ENCODE results near the gene ELOVL5.
A peak's percentile ranks its signal among the peaks of the same experiment; 100 is the strongest.
"Not testable (repeated sequence)": the region's sequence is repeated elsewhere in the genome, so short reads cannot be mapped to it uniquely, and the experiment has no call there.

ELOVL5 gene

DNA sequence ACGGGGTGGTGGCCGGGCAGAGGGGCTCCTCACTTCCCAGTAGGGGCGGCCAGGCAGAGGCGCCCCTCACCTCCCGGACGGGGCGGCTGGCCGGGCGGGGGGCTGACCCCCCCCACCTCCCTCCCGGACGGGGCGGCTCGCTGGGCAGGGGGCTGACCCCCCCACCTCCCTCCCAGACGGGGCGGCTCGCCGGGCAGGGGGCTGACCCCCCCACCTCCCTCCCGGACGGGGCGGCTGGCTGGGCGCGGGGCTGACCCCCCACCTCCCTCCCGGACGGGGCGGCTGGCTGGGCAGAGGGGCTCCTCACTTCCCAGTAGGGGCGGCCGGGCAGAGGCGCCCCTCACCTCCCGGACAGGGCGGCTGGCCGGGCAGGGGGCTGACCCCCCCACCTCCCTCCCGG lies 43.8 kb downstream of the ELOVL5 start:
- DNase-seq (ENCODE audit: low spot score): not testable (repeated sequence)

DNA sequence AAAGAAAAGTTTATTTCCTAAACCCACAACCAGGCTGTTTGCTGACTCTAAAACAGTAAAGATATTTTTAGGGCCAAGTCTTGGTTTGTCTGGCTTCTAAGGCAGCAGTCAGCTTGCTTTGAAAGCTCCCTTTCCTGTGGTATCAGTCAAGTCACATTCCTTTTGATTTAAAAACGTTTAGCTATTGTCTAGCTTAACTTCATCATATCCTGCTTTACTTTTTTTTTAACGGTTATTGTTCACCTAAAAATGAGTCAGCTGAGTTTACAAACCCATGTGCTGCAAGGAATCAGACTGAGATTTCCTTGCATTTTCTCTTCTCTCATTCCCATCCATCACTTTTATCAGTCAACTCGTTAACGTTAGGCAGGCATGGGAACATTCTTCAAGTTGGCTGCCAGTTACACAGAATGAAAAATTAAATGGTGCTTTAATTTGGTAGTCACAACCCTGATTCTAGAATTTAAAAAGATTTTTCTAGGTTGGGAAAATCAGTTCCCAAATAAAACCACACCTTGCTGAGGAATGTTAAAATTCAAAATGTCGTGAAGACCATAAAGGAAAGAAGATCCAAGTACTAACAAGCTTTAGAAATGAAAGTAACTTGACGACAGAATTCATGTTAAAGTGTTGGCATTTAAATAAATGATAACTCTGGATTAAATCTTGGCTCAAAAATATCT lies 45.9 kb downstream of the ELOVL5 start:
- peak; percentile 93 for DNase-seq (ENCODE audit: low spot score)

DNA sequence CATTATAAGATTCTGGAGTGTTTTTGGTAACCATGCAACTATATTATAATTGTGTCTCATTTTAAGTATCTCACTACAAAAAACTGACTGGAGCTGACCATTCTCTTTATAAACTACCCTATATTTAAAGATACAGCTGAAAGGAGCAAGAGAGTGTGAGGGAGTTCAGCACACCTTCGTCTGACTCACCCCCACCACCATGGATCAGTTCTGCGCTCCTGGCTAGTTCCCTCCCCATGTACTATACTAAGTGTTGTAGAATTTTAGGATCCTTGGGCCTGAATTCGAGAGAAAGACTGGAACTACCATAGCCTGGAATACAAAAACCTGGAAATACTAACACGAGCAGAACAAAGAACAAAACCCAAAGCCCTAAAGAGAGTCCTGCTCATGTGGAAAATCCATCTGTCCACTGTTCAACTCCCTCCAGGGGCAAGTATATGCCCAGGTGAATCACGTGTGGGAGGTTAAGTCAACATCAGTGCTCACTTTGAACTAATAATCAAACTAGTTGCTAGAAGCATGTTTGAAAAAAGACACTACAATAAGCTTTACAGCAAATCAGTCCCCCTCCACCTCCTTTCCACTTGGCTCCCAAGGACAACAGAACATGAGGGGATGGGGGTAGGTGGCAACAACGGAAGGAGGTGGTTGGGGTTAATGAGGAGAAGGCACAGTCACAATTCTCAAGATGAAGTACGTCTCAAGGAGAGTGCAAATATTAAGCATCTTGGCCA lies 46.8 kb downstream of the ELOVL5 start:
- peak; percentile 62 for DNase-seq (ENCODE audit: low spot score)

DNA sequence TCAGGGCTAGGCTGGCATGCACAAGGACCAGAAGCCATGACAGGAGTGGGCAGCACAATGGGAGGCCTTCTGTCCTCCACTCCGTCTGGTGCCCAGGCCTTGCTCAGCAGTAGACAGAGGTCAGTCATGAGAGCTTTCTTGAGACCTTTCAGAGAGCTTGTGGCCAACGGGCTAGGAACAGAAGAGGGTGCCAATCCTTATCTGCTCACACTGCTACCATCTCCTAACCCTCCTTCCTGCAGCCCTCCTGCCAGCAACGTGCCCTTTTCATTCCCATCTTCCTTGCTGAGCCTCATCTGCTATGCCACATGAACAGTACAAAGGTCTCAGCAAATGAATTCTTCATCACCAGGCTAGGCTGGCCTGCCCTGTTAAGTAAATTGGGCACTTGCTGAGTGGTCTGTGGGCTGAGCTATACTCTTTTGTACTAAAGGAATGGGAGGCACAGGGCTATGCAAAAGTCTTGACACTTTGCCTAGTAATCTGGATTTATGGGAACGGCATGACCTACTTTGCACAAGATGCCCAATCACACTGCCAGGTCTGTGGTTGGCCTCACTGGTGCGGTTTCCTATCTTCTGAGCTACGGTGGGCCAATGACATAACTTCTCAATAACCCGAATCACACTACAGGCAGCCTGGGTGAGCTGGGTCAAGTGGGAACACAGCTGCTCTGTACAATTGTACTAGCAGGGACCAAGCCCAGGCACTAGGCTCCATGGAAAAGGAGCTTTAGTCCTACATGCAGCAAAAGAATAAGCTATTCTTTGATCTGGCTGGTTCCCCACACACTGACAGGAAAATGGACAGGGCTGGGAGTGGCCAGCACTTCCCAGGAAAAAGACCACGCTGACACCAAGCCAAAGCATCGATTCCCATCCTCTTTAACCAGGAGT lies 47.8 kb downstream of the ELOVL5 start:
- DNase-seq (ENCODE audit: low spot score): peak; percentile 41

DNA sequence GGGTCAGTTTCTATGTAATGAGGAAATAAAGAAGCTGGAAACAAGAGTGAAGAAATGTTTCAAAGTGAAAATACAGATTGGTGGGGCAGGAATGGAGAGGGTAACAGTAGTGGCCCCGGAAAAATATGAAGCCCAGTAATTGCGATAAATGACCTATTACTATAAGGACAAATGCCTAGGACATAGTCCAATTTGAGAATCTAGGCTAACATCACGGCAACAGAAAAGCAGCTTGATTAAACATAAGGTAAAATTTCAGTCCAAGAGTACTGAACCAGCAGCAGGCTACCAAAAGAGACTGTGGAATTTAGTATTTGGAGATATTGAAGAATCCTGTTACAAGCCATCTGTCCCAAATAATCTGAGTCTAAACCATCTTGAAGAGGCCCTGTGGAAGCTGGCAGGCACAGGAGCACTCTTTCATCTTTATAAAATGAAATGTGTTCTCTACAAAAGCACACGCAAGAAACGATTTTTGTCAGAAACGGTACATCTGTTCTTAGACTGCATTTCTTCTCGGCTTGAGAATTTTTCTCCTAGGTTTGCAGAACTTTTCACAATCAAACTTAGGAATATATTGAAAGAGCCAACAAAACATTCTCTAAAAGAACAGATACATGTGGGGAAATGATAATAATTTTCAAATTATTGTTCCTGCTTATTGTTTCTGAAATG lies 49.3 kb downstream of the ELOVL5 start:
- no peak for DNase-seq (ENCODE audit: low spot score)

DNA sequence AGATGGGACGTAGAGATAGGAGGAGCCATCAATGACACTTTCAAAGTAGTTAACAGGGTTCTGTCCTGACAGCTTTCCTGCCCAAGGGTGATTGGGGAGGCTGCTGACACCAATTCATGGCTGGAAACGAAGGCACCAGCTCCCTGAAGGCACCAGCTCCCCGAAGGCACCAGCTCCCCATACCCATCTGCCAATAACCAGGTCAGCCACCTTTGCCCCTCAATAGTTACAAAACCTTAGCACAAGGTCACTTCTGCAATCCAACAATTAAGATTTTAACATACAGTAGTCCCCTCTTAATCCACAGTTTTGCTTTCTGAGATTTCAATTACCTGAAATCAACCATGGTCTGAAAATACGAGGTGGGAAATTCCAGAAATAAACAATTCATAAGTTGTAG lies 51.7 kb downstream of the ELOVL5 start:
- no peak for DNase-seq (ENCODE audit: low spot score)

DNA sequence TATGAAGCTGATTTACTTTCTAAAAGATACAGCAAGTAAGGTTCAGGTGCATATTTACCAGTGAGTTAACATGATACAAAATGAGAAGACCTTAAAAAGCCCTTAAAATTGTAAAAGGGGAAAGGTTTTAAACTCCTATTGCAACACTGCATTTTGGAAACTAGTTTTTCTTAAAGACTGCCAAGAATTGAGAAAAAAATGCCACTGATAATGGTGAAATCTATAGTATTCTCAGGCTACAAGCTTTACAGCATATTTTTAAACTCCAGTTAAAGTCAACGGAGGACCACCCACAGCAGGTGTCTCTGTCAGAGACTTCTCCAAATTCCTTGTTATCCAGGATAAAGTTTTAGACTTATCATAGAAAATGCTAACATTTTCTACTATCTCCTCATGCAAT lies 53.6 kb downstream of the ELOVL5 start:
- no peak for DNase-seq (ENCODE audit: low spot score)

DNA sequence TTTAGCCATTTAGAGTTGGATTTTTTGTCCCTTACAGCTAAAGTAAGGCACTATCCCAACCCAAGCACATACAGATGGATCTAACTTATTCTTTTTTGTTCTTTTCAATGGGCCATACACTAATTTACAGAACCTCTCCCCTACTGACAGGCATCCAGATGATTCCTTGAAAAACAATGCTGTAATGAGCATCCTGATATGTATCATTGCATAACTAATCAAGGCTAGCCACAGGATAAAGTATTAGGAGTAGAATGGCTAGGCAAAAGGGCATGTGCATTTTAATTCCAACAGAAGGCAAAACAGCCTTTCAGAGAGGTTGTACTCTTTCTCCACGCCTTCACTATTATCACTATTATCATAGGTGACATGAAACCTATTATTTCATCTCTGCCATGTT lies 54.1 kb downstream of the ELOVL5 start:
- no peak for DNase-seq (ENCODE audit: low spot score)

DNA sequence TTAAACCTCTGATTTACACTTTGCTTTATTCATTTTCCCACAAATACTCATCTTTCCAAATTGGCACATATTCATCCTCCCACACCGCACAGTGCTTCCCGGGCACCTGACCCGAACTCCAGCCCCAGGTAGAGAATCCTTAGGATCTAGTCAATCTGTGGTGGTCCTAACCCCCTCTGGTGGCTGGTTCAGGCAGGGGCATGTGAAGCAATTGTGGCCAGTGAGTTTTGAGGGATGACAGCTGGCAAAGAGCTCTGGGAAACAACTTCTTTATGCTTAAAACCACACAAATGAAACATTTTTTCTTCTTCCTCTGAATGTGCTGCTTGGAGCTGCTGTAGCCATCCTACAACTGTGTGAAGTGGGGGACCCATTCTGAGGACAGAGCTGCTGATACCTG lies 54.7 kb downstream of the ELOVL5 start:
- no peak for DNase-seq (ENCODE audit: low spot score)

DNA sequence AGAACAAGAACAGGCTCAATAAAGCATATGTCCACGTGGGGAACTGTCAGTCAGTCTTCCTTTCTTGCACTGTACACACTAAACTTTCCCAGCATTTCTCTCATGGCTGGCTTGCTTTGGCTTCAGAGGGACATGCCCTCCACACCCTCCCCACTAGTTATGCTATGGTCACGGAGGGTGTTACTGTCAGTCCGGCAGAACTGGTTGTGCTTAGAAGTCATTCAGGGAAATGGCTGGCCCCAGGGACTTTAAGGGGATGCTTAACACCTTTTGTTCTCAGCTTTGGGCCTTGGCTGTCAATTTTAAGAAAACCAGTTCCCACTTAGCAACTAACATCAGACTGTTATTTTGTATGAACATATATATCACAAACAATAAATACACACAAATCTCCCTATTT lies 55.1 kb downstream of the ELOVL5 start:
- no peak for DNase-seq (ENCODE audit: low spot score)

DNA sequence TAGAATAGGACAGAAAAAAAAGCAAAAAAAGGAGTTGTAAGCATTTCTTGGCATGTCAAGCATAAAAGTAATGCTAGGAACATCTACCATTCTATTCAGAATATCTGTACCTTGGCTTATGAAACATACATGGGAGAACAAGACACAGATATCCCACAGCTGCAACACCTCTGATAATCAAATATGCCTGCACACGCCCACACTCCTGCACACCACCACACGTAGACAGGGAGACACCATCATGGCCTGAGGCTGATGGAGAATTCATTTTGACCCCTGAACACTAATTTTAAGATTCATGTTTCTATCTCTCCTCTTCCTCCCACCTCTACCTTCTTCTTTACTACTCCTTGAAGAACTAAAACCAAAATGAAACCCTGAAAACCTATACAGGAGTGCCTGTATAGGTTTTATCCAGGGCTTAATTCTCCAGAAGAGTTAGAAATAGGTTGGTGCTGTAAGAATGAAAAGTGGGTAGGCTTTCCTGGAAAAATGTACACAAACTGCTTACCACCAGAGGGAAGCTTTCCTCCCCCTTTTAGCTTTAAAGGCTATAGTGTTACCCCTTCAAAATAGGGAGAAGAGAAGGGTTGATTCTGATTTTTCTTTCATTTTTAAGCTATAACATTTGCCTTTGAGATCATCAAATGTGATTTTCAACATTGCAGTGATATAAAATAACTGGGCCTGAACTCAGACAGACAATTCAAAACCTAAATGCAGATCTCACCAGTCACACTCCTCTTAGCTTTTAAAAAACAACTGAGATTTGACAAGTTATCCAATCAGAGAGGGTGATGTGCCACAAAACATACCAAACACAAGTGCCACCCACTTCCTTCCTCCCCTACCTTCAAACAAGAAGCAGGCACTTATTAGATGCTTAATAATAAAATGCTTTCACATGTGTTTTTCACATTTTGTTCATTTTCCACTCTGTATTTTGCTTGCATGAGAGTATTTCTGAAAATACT lies 57.9 kb downstream of the ELOVL5 start:
- no peak for DNase-seq (ENCODE audit: low spot score)

DNA sequence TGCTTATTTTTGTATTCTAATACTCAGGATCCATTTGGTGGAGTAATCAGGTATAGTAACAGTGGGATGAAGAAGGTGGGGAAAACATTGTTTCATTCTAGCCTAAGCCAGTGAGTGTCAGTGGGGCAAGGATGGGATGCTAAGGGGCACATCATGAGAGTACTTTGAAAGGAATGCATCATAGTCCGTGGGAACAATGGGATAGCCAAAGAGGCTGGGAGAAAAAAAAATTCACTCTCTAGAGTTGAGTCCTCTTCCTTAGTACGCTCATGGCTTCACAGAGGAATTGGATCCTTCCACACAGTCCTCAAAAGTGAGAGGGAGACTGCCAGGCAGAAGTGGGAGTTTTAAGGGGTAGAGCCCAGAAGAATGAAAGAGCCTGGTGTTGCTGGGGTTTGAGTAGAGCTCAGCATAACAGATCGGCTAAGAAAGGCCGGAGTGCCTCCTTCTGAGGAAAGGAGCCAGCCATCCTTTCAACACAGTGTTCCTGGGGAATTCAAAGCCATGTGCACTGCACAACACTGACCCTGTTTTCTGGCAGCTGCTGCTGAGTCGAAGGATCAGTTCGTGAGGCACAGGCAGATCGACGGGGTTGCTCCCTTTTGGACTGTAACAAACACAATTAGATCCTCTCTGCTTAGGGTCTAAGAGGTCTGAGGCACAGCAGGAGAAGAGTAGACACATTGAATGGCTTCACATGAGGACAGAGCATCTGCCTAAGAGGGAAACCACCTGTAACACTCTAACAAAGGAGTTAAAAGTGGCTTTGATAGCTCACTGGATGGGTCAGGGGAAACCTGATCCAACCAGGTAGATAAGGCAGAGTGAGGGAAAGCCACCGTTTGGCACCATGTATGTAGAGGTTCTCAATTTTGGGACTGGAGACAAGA lies 61.2 kb downstream of the ELOVL5 start:
- DNase-seq (ENCODE audit: low spot score): no peak

DNA sequence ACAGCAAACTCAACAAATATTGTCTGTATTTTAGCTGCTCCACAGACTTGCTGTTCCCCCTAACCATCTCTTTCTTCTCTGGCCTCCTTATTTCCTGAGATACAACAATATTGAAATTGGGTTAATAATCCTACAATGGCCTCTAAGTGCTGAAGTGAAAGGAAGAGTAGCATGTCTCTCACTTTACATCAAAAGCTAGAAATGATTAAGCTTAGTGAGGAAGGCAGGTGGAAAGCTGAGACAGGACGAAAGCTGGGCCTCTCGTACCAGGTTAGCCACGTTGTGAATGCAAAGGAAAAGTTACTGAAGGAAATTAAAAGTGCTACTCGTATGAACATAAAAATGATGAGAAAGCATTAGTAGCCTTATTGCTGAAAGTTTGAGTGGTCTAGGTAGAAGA lies 63.8 kb downstream of the ELOVL5 start:
- no peak for DNase-seq (ENCODE audit: low spot score)

DNA sequence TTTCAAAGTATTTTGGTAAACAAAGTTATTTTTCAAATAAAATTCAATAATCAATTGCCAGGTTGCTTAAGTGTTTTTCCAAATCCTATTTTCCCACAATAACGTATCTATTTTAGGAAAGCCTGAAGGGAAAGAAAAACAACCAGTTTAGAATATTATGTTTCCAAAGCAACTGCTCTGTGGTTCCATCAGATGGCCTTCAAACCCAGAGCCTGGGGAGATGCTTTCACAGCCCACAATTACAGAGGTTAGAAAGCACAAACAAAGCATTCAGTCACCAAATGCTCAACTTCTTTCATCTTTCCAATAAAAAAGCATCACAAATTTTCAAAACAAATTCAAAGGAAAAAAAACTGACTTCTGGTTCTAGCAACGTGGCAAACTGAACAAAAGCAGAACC lies 66.0 kb downstream of the ELOVL5 start:
- no peak for DNase-seq (ENCODE audit: low spot score)

DNA sequence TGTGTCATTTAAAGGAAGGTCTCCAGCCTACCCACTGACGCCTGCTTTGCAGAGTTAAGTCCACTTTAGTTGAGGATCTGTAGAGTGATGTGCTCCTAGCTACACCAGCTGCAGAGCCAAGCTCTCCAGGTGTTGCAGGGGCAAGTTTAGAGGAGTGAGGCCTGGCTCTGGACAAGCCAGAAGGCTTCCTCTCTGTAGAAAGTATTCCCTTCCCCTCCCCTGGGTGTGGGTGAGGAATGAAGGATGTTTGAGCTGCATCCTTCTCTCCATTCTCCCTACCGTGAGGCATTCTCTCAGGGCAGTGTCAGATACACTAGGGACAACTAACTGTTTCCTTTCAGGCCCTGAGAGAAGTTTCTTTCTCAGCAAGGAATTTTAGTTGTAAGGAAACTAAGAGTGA lies 66.5 kb downstream of the ELOVL5 start:
- no peak for DNase-seq (ENCODE audit: low spot score)

DNA sequence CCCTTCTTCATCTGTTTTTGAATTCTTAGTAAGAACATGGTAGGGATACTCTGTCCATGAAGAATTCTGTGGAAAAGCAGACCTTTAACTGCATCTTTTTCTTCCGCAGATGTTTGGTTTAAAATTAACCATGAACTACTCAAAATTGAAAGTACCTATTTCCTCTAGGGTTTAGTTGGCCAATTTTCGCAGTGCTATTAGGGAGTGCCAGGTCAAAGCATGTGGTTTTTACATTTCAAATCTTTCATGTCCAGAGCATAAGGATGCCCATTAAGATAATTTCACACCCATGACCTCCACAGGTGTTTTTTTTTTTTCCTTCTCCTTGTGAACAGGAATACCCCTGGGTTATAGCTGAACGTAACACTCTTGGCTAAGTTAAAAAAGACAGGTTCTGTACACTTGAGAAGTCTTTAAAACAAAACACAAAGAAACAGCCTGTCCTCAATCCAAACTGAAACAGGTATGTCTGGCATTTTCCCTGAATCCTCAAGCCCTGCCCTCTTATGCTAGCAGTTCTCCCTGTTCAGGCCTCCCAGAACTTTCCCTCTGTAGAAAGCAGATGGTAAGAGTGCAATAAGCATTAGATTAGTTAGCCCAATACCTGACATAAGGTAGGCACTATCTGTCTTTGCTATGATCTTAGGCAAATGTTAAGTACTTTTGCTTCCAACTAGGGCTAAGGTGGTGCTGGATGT lies 67.1 kb downstream of the ELOVL5 start:
- no peak for DNase-seq (ENCODE audit: low spot score)

DNA sequence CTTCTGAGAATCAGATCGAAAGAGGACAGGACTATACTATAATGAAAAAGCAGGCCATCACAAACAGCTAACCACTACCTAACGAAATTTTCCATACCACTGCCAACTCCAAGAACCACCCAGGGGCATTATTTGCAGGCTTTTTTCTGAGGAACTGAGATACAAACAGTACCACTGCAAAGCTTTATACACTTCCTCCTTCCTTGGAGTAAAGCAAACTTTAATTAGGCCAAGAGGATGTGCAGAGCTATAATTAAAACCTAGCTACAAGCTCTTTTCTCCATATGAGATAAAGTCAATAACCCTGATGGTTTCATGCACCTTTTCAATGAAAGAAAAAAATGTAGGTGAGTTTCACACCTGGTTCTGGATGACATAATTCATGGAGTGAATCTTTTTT lies 68.5 kb downstream of the ELOVL5 start:
- DNase-seq (ENCODE audit: low spot score): no peak

DNA sequence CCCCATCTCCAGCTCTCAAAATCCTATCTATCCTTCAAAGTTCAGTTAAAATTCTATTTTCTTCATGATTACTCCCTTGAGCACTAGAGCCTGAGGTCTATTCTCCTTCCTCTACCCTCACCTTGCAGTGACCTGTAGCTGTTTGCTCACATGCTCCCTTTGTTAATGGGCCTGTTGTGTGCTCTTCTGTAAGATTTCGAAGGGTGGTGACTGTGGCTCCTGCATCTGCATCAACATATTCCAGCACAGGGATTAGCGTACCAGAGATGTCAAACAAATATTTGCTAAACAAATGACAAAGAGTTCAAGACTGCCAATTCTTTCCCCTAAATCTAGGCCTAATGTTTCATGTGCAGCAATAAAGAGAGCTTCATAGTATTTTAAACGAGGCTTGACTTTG lies 69.5 kb downstream of the ELOVL5 start:
- DNase-seq (ENCODE audit: low spot score): no peak

DNA sequence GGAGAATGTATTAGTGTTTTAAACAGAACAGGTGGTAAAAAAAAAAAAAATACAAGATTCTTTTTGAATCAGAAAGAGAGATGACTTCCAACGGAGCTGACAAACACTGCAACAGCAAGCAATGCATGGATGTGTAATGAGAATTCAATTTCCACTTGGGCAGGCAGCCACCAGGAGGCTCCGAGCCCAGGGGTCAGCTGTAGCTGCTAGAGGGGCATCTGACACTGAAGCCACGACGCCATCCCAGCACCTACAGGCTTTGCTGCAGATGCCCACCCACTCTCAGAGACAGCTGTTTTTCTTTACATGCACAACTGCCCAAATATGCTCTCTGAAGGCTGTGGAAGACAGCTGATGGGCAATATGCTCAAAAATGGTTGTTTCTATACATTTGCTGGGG lies 75.4 kb downstream of the ELOVL5 start:
- DNase-seq (ENCODE audit: low spot score): no peak

Data from kidney tubule cell (primary cell).